Mesenchymal stem cell (in vitro differentiated cells and primary cell): Measurements from ENCODE around the gene DDX49.

Source experiments
- DNase-seq: peaks from one replicate; pipeline ENCODE4 v3.0.0-alpha.2; 2013
- H2AFZ ChIP-seq: one replicate; pipeline ENCODE4 v1.6.1; 2013; ENCODE audit warnings: low read depth, mild to moderate bottlenecking, control low read depth, inconsistent platforms, low read length, moderate library complexity
- H2AK5ac ChIP-seq: 2 replicates; pipeline ENCODE4 v1.6.1; 2013; ENCODE audit warnings: low read length, moderate library complexity, mild to moderate bottlenecking, inconsistent platforms; ENCODE audit not compliant: severe bottlenecking
- H2BK120ac ChIP-seq: one replicate; pipeline ENCODE4 v1.6.1; 2013; ENCODE audit warnings: low read depth, mild to moderate bottlenecking, inconsistent platforms, low read length, moderate library complexity
- H2BK12ac ChIP-seq, 2 experiments: one replicate each; pipeline ENCODE4 v1.6.1; 2013; ENCODE audit warnings: inconsistent platforms in 2 of 2, low read length in 2 of 2, mild to moderate bottlenecking in 2 of 2, moderate library complexity in 2 of 2, control low read depth in 1 of 2
- H2BK15ac ChIP-seq: one replicate; pipeline ENCODE4 v1.6.1; 2013; ENCODE audit warnings: mild to moderate bottlenecking, low read depth, inconsistent platforms; ENCODE audit not compliant: poor library complexity, severe bottlenecking
- H2BK5ac ChIP-seq: 2 replicates; pipeline ENCODE4 v1.6.1; 2013; ENCODE audit warnings: low read depth, mild to moderate bottlenecking, low read length, control low read depth, inconsistent platforms; ENCODE audit not compliant: poor library complexity, severe bottlenecking
- H3K14ac ChIP-seq, 2 experiments: one replicate each; pipeline ENCODE4 v1.6.1; 2013; ENCODE audit warnings: inconsistent platforms in 2 of 2, low read length in 2 of 2, control low read depth in 1 of 2, mild to moderate bottlenecking in 1 of 2, moderate library complexity in 1 of 2
- H3K18ac ChIP-seq, 2 experiments: one replicate each; pipeline ENCODE4 v1.6.1; 2013; ENCODE audit warnings: inconsistent platforms in 2 of 2, low read length in 2 of 2, control low read depth in 1 of 2, low read depth in 1 of 2, mild to moderate bottlenecking in 1 of 2
- H3K23ac ChIP-seq, 2 experiments: one replicate each; pipeline ENCODE4 v1.6.1; 2013; ENCODE audit warnings: inconsistent platforms in 2 of 2, low read length in 2 of 2, mild to moderate bottlenecking in 2 of 2, moderate library complexity in 2 of 2, control low read depth in 1 of 2
- H3K27ac ChIP-seq: 2 replicates; pipeline ENCODE4 v1.5.1; 2013; ENCODE audit warnings: mild to moderate bottlenecking, moderate library complexity, low read length, control low read depth, inconsistent platforms; ENCODE audit not compliant: poor library complexity, severe bottlenecking
- H3K27me3 ChIP-seq, 2 experiments: 2 replicates each; pipeline versions ENCODE4 v1.6.1 to v1.7.0; 2013; ENCODE audit warnings: low read length in 2 of 2, mild to moderate bottlenecking in 2 of 2, moderate library complexity in 2 of 2, control low read depth in 1 of 2, inconsistent platforms in 1 of 2; ENCODE audit not compliant: control insufficient read depth in 1 of 2, insufficient read depth in 1 of 2
- H3K36me3 ChIP-seq, 2 experiments: 2 replicates each; pipeline versions ENCODE4 v1.6.1 to v1.7.0; 2013; ENCODE audit warnings: low read length in 2 of 2, control low read depth in 1 of 2, inconsistent platforms in 1 of 2, low read depth in 1 of 2, mild to moderate bottlenecking in 1 of 2; ENCODE audit not compliant: insufficient read depth in 2 of 2, control insufficient read depth in 1 of 2
- H3K4ac ChIP-seq, 2 experiments: one replicate each; pipeline ENCODE4 v1.6.1; 2013; ENCODE audit warnings: inconsistent platforms in 2 of 2, low read length in 2 of 2, mild to moderate bottlenecking in 2 of 2, moderate library complexity in 2 of 2, control low read depth in 1 of 2, low read depth in 1 of 2
- H3K4me1 ChIP-seq: 2 replicates; pipeline ENCODE4 v1.6.1; 2013; ENCODE audit warnings: low read depth, low read length, control low read depth; ENCODE audit not compliant: control insufficient read depth, insufficient read depth
- H3K4me2 ChIP-seq: 2 replicates; pipeline ENCODE4 v1.6.1; 2013; ENCODE audit warnings: low read length, mild to moderate bottlenecking, inconsistent platforms; ENCODE audit not compliant: poor library complexity, severe bottlenecking
- H3K4me3 ChIP-seq, 2 experiments: 2 replicates each; pipeline versions ENCODE4 v1.5.1 to v1.7.0; 2013; ENCODE audit warnings: low read length in 2 of 2, mild to moderate bottlenecking in 2 of 2, control low read depth in 1 of 2, low read depth in 1 of 2; ENCODE audit not compliant: insufficient read depth in 1 of 2
- H3K79me1 ChIP-seq: replicated peaks from 2 replicates; pipeline ENCODE4 v1.6.1; 2013; ENCODE audit warnings: mild to moderate bottlenecking, control low read depth, low read length, inconsistent platforms; ENCODE audit not compliant: poor library complexity, severe bottlenecking
- H3K9ac ChIP-seq: 2 replicates; pipeline ENCODE4 v1.7.0; 2013; ENCODE audit warnings: mild to moderate bottlenecking, low read length, moderate library complexity
- H3K9me3 ChIP-seq: 2 replicates; pipeline ENCODE4 v1.7.0; 2013; ENCODE audit warnings: mild to moderate bottlenecking, low read length; ENCODE audit not compliant: control insufficient read depth
- H4K8ac ChIP-seq: one replicate; pipeline ENCODE4 v1.6.1; 2013; ENCODE audit warnings: inconsistent platforms, mild to moderate bottlenecking, low read length, moderate library complexity
- H4K91ac ChIP-seq: one replicate; pipeline ENCODE4 v1.6.1; 2013; ENCODE audit warnings: mild to moderate bottlenecking, low read length, inconsistent platforms
- WGBS: methylation state at CpG from one replicate; pipeline ENCODE4 v1.1.7; 2013; ENCODE audit warnings: mixed read lengths; 5-methylcytosine and 5-hydroxymethylcytosine counted together

Gene DDX49

GRCh38 chr19:18894254-18895037, 25.1 kb upstream of the DDX49 start:
- no peak overlapping the region for H4K8ac ChIP-seq
- peak overlapping the region in 1 of 2 experiments; percentile 67 for H3K4me3 ChIP-seq
- H3K27me3 ChIP-seq = peaks cover 34 to 35% of the 10 kb centered on the region in 2 experiments
- H3K36me3 ChIP-seq = peaks cover 6 to 15% of the 10 kb centered on the region in 2 experiments
- no peaks in the 10 kb centered on the region for H3K79me1 ChIP-seq
- H3K4me1 ChIP-seq = peaks cover 20% of the 10 kb centered on the region
- no peaks in the 10 kb centered on the region for H3K9me3 ChIP-seq
- H2BK15ac ChIP-seq = no peak overlapping the region
- no peak overlapping the region for H3K23ac ChIP-seq
- DNase-seq = no peak
- peak overlapping the region; percentile 49 for H2AFZ ChIP-seq
- H2BK12ac ChIP-seq = no peak overlapping the region
- peak overlapping the region in 1 of 2 experiments; percentile 7 for H3K4ac ChIP-seq
- 42% methylated on average over 23 of the region's 28 CpGs for WGBS
- no peak overlapping the region for H2AK5ac ChIP-seq
- no peak overlapping the region for H2BK5ac ChIP-seq
- no peak overlapping the region for H3K14ac ChIP-seq
- H3K4me2 ChIP-seq = peak overlapping the region; percentile 97
- no peak overlapping the region for H3K9ac ChIP-seq
- H2BK120ac ChIP-seq = no peak overlapping the region
- H3K18ac ChIP-seq = no peak overlapping the region
- peak overlapping the region; percentile 31 for H4K91ac ChIP-seq
- no peak overlapping the region for H3K27ac ChIP-seq

DNA sequence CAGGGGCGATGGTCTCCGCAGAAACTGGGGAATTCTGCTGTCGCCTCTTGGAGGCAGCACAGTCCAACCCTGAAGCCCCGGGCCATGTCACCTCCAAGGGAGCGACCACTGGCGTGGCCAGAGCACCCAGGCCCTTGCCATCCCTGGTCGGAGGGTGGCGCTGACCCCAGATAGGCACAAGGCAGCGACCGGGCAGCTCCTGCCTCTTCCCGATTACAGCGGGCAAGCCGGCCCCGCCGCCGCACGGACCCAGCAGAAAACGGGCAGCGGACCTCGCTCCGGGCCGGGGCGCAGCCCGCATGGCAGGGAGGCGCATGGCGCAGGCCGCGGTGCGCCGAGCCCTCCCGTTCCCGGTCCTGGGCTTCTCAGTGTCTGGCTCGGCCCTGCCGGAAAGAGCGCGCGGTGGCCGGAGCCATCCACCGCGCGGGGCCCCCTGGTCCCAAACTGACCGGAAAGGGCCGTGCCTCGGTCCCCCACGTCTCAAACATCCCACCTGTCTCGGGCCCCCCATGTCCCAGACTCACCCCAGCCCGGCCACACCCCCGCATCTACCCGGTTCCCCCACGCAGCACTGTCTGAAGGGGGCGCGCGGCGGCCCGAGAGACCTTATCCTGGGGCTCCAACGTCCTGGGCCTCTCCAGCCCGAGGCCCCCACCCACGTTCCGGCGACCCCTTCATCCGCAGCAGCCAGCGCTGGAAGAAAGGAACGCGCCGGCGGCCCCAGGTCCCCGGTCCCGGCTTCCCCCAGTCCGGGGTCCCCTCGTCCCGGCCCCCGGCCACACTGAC, 24.3 kb upstream of the DDX49 start:
- H3K4me2 ChIP-seq = peak overlapping the region; percentile 97
- H3K14ac ChIP-seq = peak overlapping the region in 1 of 2 experiments; percentile 27
- no peak overlapping the region for H4K91ac ChIP-seq
- peaks cover 34 to 35% of the 10 kb centered on the region in 2 experiments for H3K27me3 ChIP-seq
- peak overlapping the region; percentile 65 for H2AFZ ChIP-seq
- peak overlapping the region; percentile 29 for H4K8ac ChIP-seq
- peaks cover 12 to 23% of the 10 kb centered on the region in 2 experiments for H3K36me3 ChIP-seq
- H3K4me3 ChIP-seq = peak overlapping the region; percentile 48 to 67
- no peak overlapping the region for H2BK12ac ChIP-seq
- peaks cover 20% of the 10 kb centered on the region for H3K4me1 ChIP-seq
- DNase-seq = peak; percentile 40
- H3K9me3 ChIP-seq = no peaks in the 10 kb centered on the region
- no peak overlapping the region for H2BK120ac ChIP-seq
- H3K9ac ChIP-seq = no peak overlapping the region
- H3K4ac ChIP-seq = peak overlapping the region in 1 of 2 experiments; percentile 7
- no peaks in the 10 kb centered on the region for H3K79me1 ChIP-seq
- H2BK5ac ChIP-seq = no peak overlapping the region
- no peak overlapping the region for H2AK5ac ChIP-seq
- H3K18ac ChIP-seq = peak overlapping the region in 1 of 2 experiments; percentile 38
- peak overlapping the region in 1 of 2 experiments; percentile 64 for H3K23ac ChIP-seq
- WGBS = 1% methylated on average over 60 of the region's 72 CpGs
- H2BK15ac ChIP-seq = peak overlapping the region; percentile 45
- no peak overlapping the region for H3K27ac ChIP-seq

- peaks cover 34 to 35% of the 10 kb centered on the region in 2 experiments for H3K27me3 ChIP-seq
- H3K79me1 ChIP-seq = no peaks in the 10 kb centered on the region
- H3K9ac ChIP-seq = no peak within 1 kb of the TSS
- peak within 1 kb of the TSS in 1 of 2 experiments; percentile 38 for H3K18ac ChIP-seq
- no peak within 1 kb of the TSS for H4K91ac ChIP-seq
- H3K27ac ChIP-seq = no peak within 1 kb of the TSS
- peaks cover 19 to 29% of the 10 kb centered on the region in 2 experiments for H3K36me3 ChIP-seq
- H2AK5ac ChIP-seq = no peak within 1 kb of the TSS
- H2BK5ac ChIP-seq = no peak within 1 kb of the TSS
- no peaks in the 10 kb centered on the region for H3K9me3 ChIP-seq
- peak within 1 kb of the TSS in 1 of 2 experiments; percentile 64 for H3K23ac ChIP-seq
- no peak within 1 kb of the TSS for H2BK12ac ChIP-seq
- peak within 1 kb of the TSS; percentile 45 for H2BK15ac ChIP-seq
- WGBS = 0% methylated on average over 25 of the region's 89 CpGs
- peak within 1 kb of the TSS; percentile 48 to 67 for H3K4me3 ChIP-seq
- H4K8ac ChIP-seq = peak within 1 kb of the TSS; percentile 64
- H3K14ac ChIP-seq = peak within 1 kb of the TSS in 1 of 2 experiments; percentile 27
- peak within 1 kb of the TSS; percentile 97 for H3K4me2 ChIP-seq
- peak within 1 kb of the TSS; percentile 65 for H2AFZ ChIP-seq
- no peak within 1 kb of the TSS for H2BK120ac ChIP-seq
- peak within 1 kb of the TSS in 1 of 2 experiments; percentile 7 for H3K4ac ChIP-seq
- DNase-seq = no peak
- H3K4me1 ChIP-seq = peaks cover 20% of the 10 kb centered on the region
Observed at GRCh38 chr19:18895824-18896341, 23.6 kb upstream of the DDX49 start, which contains the start of gene CERS1. Gene CERS1 (minus strand): TSS chr19:18896158. CDS start chr19:18896072, 86 bp downstream.
